CD4-positive, alpha-beta T cell treated with Interferon alpha-2 for 1 hour (primary cell): Measurements from ENCODE around the gene NAA15.
"Not testable (repeated sequence)": the region's sequence is repeated elsewhere in the genome, so short reads cannot be mapped to it uniquely, and the experiment has no call there.

Experiments used
- DNase-seq, 2 donors: peaks; one replicate each; pipeline ENCODE4 v3.0.0-alpha.2; 2020 to 2022

NAA15 gene

GRCh38 chr4:139453371-139454110 lies 152.2 kb downstream of the NAA15 start:
- peak; percentile 96 for DNase-seq

GRCh38 chr4:139454111-139455045 lies 153.1 kb downstream of the NAA15 start, which contains the start of gene RAB33B:
RAB33B (plus strand) TSS chr4:139454121; CDS start chr4:139454196, 75 bp downstream.
- no peak for DNase-seq

- no peak for DNase-seq
These were observed 153.8 kb downstream of the NAA15 start for GRCh38 chr4:139455126-139455538.

- DNase-seq, result no peak
These were observed 156.0 kb downstream of the NAA15 start for GRCh38 chr4:139457318-139457717.

- DNase-seq, result no peak
These were observed 157.2 kb downstream of the NAA15 start for GRCh38 chr4:139458543-139458942.

- no peak for DNase-seq
These were observed 157.7 kb downstream of the NAA15 start for GRCh38 chr4:139458999-139459398.

- DNase-seq, result no peak
These were observed 159.3 kb downstream of the NAA15 start for GRCh38 chr4:139460565-139460964.

- DNase-seq, result no peak
These were observed 159.8 kb downstream of the NAA15 start for GRCh38 chr4:139461022-139461628.

GRCh38 chr4:139464512-139464911 lies 163.2 kb downstream of the NAA15 start:
- DNase-seq, result not testable (repeated sequence)

GRCh38 chr4:139465922-139466321 lies 164.6 kb downstream of the NAA15 start:
- DNase-seq, result no peak

- DNase-seq, result not testable (repeated sequence)
These were observed 167.5 kb downstream of the NAA15 start for GRCh38 chr4:139468756-139469155.

- no peak for DNase-seq
These were observed 167.9 kb downstream of the NAA15 start for GRCh38 chr4:139469216-139469615.
